Type B pancreatic cell (in vitro differentiated cells): ENCODE results near the gene PEX5L. TPM values are rescaled to one million over a fixed set of nuclear protein-coding genes. Genes with fewer than 3 reads are reported as not detected.

Experiments
- DNase-seq: peaks from one replicate; pipeline ENCODE4 v3.0.0; 2021; ENCODE audit warnings: mixed read lengths; ENCODE audit not compliant: unreplicated experiment; ENCODE audit errors: extremely low spot score
- H3K27ac Mint-ChIP-seq: 2 replicates; pipeline ENCODE4 v1.8.0; 2021; ENCODE audit warnings: mild to moderate bottlenecking, mixed read lengths
- H3K27me3 Mint-ChIP-seq: 2 replicates; pipeline ENCODE4 v1.8.0; 2021; ENCODE audit warnings: mixed read lengths
- H3K36me3 Mint-ChIP-seq: 2 replicates; pipeline ENCODE4 v1.8.0; 2021; ENCODE audit warnings: mixed read lengths
- H3K4me1 Mint-ChIP-seq: one replicate; pipeline ENCODE4 v1.8.0; 2021; ENCODE audit warnings: mixed read lengths; ENCODE audit not compliant: unreplicated experiment
- H3K4me3 Mint-ChIP-seq: 2 replicates; pipeline ENCODE4 v1.8.0; 2021; ENCODE audit warnings: mild to moderate bottlenecking, mixed read lengths
- H3K9me3 Mint-ChIP-seq: 2 replicates; pipeline ENCODE4 v1.8.0; 2021; ENCODE audit warnings: mixed read lengths
- total RNA-seq: library from RNA; stranded (reverse); gene quantifications from 2 replicates; pipeline ENCODE4 v1.2.1, GENCODE V29; 2021; ENCODE audit warnings: low replicate concordance
- TF ChIP-seq, protein P1 (sequence below): fragments of 200-600 bp; sonication (generic); conservative IDR thresholded peaks from 2 replicates; pipeline ENCODE4 v1.5.0; 2021; ENCODE audit warnings: antibody characterized with exemption, mild to moderate bottlenecking

PEX5L gene
- total RNA-seq, 1 donor from 2014 or later, result 1.1 TPM

DNA sequence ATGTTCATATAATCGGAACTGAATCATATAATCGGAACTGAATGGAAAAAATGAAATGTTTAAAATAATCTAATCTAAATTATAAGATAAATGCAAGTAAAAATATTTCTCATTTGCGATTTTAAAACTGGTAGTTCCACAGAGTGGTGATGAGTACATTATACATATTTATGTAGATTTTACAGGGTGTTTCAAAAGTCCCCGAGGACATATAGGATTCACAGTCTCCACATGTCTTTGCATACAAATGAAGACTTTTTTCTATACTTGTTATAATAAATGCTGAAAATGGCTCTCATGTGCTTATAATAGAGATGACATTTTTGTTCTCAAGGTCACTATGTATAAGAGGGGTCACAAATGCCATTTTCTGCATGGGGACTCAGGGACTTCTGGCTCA, 139.5 kb downstream of the PEX5L start:
- H3K36me3 Mint-ChIP-seq, result no peaks in the 10 kb centered on the region
- TF ChIP-seq, protein P1, sequence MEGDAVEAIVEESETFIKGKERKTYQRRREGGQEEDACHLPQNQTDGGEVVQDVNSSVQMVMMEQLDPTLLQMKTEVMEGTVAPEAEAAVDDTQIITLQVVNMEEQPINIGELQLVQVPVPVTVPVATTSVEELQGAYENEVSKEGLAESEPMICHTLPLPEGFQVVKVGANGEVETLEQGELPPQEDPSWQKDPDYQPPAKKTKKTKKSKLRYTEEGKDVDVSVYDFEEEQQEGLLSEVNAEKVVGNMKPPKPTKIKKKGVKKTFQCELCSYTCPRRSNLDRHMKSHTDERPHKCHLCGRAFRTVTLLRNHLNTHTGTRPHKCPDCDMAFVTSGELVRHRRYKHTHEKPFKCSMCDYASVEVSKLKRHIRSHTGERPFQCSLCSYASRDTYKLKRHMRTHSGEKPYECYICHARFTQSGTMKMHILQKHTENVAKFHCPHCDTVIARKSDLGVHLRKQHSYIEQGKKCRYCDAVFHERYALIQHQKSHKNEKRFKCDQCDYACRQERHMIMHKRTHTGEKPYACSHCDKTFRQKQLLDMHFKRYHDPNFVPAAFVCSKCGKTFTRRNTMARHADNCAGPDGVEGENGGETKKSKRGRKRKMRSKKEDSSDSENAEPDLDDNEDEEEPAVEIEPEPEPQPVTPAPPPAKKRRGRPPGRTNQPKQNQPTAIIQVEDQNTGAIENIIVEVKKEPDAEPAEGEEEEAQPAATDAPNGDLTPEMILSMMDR, result no peak
- no peak overlapping the region for H3K27ac Mint-ChIP-seq
- no peaks in the 10 kb centered on the region for H3K9me3 Mint-ChIP-seq
- peaks cover 3% of the 10 kb centered on the region for H3K27me3 Mint-ChIP-seq
- DNase-seq, result no peak
- no peak overlapping the region for H3K4me3 Mint-ChIP-seq
- H3K4me1 Mint-ChIP-seq, result no peaks in the 10 kb centered on the region

- TF ChIP-seq, protein P1, result no peak
- no peak for DNase-seq
- Mint-ChIP-seq H3K27ac (no peak overlapping the region), H3K36me3 (no peaks in the 10 kb centered on the region), H3K4me1 (no peaks in the 10 kb centered on the region), H3K4me3 (no peak overlapping the region), H3K9me3 (no peaks in the 10 kb centered on the region), H3K27me3 (peaks cover 3% of the 10 kb centered on the region)
These were observed 140.2 kb downstream of the PEX5L start for GRCh38 chr3:179896507-179896906.

- H3K27me3 Mint-ChIP-seq, result no peaks in the 10 kb centered on the region
- DNase-seq, result no peak
- TF ChIP-seq, protein P1, result no peak
- no peak overlapping the region for H3K4me3 Mint-ChIP-seq
- H3K36me3 Mint-ChIP-seq, result no peaks in the 10 kb centered on the region
- no peaks in the 10 kb centered on the region for H3K4me1 Mint-ChIP-seq
- no peaks in the 10 kb centered on the region for H3K9me3 Mint-ChIP-seq
- no peak overlapping the region for H3K27ac Mint-ChIP-seq
These were observed 141.4 kb downstream of the PEX5L start for GRCh38 chr3:179895330-179895729.

DNA sequence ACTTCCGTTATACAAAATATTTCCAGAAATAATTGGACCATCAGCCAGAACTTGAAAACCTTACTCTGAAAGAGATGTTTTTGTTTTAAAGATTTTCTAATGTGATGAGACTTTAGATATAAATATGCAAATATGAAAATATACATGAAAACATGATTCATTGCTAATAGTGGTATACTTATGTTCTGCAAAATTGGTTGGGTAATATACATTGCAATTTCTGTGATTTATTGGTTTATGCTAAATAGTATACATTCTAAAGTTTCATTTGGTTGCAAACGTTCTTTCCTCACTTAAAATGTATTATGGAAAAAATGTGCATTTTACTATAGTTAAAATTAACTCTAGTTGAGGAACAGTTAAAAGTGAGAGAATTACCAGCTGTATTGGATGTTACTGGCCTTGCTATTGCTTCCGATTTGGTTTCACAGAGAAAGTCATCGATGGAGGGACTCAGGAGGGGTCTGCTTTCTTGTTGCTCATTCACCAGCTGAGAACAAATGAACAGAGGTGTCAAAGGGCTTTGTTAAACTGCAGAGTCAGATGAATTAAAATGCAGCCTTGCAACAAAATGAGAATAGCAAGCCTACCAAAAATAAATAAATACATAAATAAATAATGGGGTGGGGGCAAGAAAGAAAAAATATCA, 149.3 kb downstream of the PEX5L start:
- H3K27ac Mint-ChIP-seq, result no peak overlapping the region

DNA sequence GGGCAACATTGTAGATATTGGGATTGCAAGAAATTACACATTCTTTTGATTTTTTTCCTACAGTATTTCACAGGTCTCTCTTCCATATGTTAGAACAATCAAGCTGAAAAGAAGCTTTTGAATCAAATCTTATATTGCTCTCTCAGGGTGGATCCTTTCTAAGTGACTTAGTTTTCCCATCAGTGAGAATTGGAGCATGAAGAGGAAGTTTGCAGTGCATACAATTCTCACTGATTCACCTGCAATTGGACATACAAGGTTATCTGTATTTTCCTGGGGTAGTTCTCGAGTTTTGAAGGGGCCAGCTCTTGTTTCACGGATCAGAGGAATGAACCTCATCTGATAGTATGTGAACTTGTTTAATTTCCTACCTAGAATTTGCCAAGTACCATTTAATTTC, 150.8 kb downstream of the PEX5L start:
- peaks cover 8% of the 10 kb centered on the region for H3K4me1 Mint-ChIP-seq
- DNase-seq, result no peak
- no peaks in the 10 kb centered on the region for H3K27me3 Mint-ChIP-seq
- no peaks in the 10 kb centered on the region for H3K36me3 Mint-ChIP-seq
- no peaks in the 10 kb centered on the region for H3K9me3 Mint-ChIP-seq
- TF ChIP-seq, protein P1, result no peak
- no peak overlapping the region for H3K27ac Mint-ChIP-seq
- no peak overlapping the region for H3K4me3 Mint-ChIP-seq

More for the DNA sequence above, 149.3 kb downstream of the PEX5L start:
- TF ChIP-seq, protein P1, result no peak
- Mint-ChIP-seq H3K27me3 (no peaks in the 10 kb centered on the region), H3K4me1 (peaks cover 2% of the 10 kb centered on the region), H3K4me3 (no peak overlapping the region), H3K36me3 (no peaks in the 10 kb centered on the region), H3K9me3 (no peaks in the 10 kb centered on the region)
- DNase-seq, result no peak
